GDM1 (cell line): ENCODE measurements around the gene CSTF2.

Experiments
- DNase-seq: peaks from one replicate; lab custom pipeline; 2025; lab: John Stamatoyannopoulos, UW

The CSTF2 gene

DNA sequence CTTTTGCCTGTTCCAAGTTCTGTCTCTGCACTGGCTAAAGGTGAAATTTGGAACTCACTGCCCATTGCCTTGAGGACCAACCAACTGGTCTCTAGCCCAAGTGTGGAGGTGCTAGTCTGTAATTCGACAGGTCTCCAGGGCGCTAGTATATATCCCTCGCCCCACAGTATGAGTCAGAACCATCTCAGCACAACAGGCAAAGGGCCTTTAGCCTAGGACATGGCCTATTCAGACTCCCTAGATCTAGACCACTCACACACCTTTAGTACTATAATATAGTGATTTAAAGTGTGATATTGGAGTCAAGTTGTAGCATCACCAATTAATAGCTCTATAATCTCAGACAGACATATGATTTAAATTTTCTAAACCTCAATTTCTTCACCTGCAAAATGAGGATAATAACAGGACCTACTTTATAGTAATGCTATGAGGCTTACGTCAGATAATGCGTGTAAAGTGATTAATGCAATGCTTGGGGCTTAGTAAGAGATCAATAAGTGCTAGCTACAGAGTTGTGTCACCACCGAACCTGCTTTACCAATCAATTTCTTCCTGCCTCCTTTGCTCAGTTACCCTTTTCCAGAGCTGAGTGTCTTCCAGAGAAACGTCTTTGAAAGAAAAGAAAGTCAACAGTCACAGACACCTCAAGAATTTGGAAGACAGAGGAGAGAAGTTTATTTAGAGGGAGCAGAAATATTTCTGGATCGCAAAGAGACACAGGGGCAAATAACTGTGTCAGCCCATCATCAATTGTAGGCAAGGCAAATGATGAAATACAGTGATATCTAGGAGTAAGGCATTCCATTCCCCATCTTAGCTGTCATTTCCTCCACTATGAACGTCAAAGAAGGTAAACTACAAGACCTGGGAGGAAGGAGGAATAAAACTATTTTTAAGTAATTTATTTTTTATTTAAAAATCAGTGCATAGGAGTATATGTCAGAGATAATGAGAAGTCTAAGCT, 51.7 kb downstream of the CSTF2 start:
- DNase-seq = no peak

DNA sequence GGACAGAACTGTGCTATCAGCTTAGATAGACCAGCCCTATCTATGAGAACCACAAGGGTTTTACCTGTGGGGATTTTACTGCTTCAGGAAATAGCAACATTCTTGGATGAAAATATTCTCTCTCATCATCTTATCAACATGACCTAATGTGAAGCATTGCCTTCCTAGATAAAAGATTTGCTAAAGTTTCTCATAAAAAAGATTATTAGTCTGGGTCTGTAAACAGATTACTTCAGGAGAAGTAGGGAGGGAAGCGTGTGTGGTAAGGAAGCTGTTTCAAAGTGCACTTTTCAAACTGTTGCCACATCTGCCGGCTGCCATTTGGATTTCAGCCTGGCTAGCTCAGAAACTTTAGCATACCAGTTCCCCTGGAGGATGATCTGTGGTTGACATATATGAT, 54.1 kb downstream of the CSTF2 start, which contains the start of gene NOX1:
NOX1 (minus strand) TSS at position 35 of the 400 bp plus-strand sequence. CDS start 220 bp downstream, outside the sequence.
- no peak for DNase-seq

DNA sequence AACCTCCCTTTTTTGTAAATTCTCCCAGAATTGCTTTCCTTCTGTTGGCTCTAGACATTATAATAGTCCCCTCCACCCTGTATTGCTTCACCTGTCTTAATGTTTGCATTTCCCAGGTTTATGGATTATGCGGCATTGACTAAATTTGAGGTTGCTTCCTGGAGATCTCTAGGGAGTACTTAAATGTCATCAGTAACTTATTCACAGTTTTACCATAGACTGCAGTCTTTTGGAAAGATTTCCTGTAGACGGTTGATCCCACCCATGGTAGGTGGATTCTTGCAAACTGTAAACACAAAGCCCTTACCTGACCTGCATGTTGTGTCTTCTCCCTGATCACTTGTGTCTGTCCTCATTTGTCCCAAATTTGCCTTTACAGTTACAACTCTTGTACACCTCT, 60.2 kb downstream of the CSTF2 start:
- no peak for DNase-seq

DNA sequence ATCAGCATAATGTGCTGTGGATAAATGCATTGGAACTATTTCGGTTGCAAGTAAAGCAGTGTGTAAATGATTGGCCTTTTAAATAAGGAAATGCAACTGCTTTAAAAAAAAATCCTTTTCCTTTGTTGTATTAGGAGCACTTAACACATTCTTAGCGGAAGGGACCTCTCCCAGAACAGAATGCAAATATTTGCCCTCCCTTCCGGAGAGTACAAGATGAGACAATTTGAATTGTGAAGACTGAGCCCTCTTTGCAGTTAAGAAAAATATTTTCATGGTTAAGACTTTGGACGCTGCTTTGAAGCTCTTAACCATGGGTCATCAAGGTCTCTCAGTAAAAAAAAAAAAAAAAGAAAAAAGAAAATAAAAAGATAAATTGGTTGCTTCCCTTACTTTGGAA, 63.5 kb downstream of the CSTF2 start:
- no peak for DNase-seq
